K562 (cell line): Measurements from ENCODE around the gene DCTN5. TPM values are rescaled to one million over a fixed set of nuclear protein-coding genes. Genes with fewer than 3 reads are reported as not detected.

Experiments used
- DIDO1 ChIP-seq: fragments of 450-650 bp; IDR thresholded peaks from 2 replicates; pipeline ENCODE4 v1.6.1; 2016; ENCODE audit warnings: low read depth, missing biosample characterization, missing genetic modification characterization
- ESRRA ChIP-seq: fragments of 450-650 bp; IDR thresholded peaks from 2 replicates; pipeline ENCODE4 v1.6.1; 2014; ENCODE audit warnings: low read depth, mild to moderate bottlenecking, moderate library complexity, borderline replicate concordance
- FOS ChIP-seq: IDR thresholded peaks from 3 replicates; pipeline ENCODE4 v1.6.1; 2011; ENCODE audit not compliant: insufficient read length; ENCODE audit errors: extremely low read depth
- FOXP4 ChIP-seq: sonication (generic); formaldehyde crosslinking; IDR thresholded peaks from 2 replicates; pipeline ENCODE4 v1.8.0; 2022; ENCODE audit warnings: mild to moderate bottlenecking, missing genetic modification reagents, borderline replicate concordance
- KAT7 ChIP-seq: sonication (generic); formaldehyde crosslinking; IDR thresholded peaks from 2 replicates; pipeline ENCODE4 v1.8.0; 2022; ENCODE audit warnings: missing genetic modification reagents, mild to moderate bottlenecking, borderline replicate concordance
- LCOR ChIP-seq: sonication (generic); formaldehyde crosslinking; IDR thresholded peaks from 2 replicates; pipeline ENCODE4 v1.8.0; 2022; ENCODE audit warnings: mild to moderate bottlenecking, missing genetic modification reagents
- PHB ChIP-seq: fragments of 250-450 bp; sonication (Bioruptor Pico); IDR thresholded peaks from 2 replicates; pipeline ENCODE4 v1.5.0; 2021
- RAD21 ChIP-seq, 2 experiments: fragments of 250-450 bp in 1 of 2; fragments of 450-650 bp in 1 of 2; sonication (Bioruptor Pico) in 1 of 2; formaldehyde crosslinking in 1 of 2; IDR thresholded peaks in 1 of 2; conservative IDR thresholded peaks in 1 of 2; 2 replicates each; pipeline versions ENCODE4 v1.4.0 to v1.8.0; 2020 to 2022; ENCODE audit warnings: mild to moderate bottlenecking in 2 of 2, moderate library complexity in 1 of 2
- SIN3A ChIP-seq, 2 experiments: fragments of 150-350 bp in 1 of 2; IDR thresholded peaks; 2 replicates each; pipeline ENCODE4 v1.6.1; 2011 to 2016; ENCODE audit warnings: borderline replicate concordance in 2 of 2, low read depth in 2 of 2, low read length in 2 of 2, mild to moderate bottlenecking in 2 of 2, moderate library complexity in 2 of 2; ENCODE audit not compliant: control insufficient read depth in 1 of 2
- SP1 ChIP-seq: sonication (generic); formaldehyde crosslinking; IDR thresholded peaks from 2 replicates; pipeline ENCODE4 v1.8.1; 2022; ENCODE audit warnings: mild to moderate bottlenecking, missing genetic modification reagents
- SREBF2 ChIP-seq: sonication (generic); formaldehyde crosslinking; IDR thresholded peaks from 2 replicates; pipeline ENCODE4 v1.4.0; 2020; ENCODE audit warnings: mild to moderate bottlenecking, missing genetic modification reagents
- TFAP4 ChIP-seq: sonication (generic); formaldehyde crosslinking; IDR thresholded peaks from 2 replicates; pipeline ENCODE4 v1.8.0; 2022; ENCODE audit warnings: missing genetic modification reagents, mild to moderate bottlenecking, moderate library complexity, borderline replicate concordance
- ZNF347 ChIP-seq: fragments of 450-650 bp; formaldehyde crosslinking; IDR thresholded peaks from 2 replicates; pipeline ENCODE4 v1.4.0; 2020; ENCODE audit warnings: low read depth, mild to moderate bottlenecking, moderate library complexity
- ZNF717 ChIP-seq: fragments of 250-450 bp; sonication (Bioruptor Pico); IDR thresholded peaks from 2 replicates; pipeline ENCODE4 v1.5.0; 2021
- polyA plus RNA-seq, 8 experiments: library from polyadenylated mRNA; depleted of rRNA in 4 of 8; stranded (reverse) in 5 of 8; unstranded in 3 of 8; fragments of >200 nt; fragmentation: Nextera tagmentation in 2 of 8; fragmentation: Illumina TruSeq in 1 of 8; extraction: Ambion mirVana in 2 of 8; extraction: Trizol in 1 of 8; gene quantifications; 2 replicates each; pipeline versions ENCODE4 v1.2.1 to v1.2.3, GENCODE V29; 2011 to 2014; ENCODE audit warnings: inconsistent platforms in 1 of 8, missing spikeins in 1 of 8
- total RNA-seq, 7 experiments: library from RNA; depleted of rRNA in 6 of 7; stranded (reverse); fragments of >200 nt in 6 of 7; fragmentation: Illumina TruSeq in 2 of 7; extraction: Trizol in 2 of 7; gene quantifications; 2 replicates each; pipeline versions ENCODE4 v1.2.1 to v1.2.3, GENCODE V29; 2011 to 2021; ENCODE audit warnings: low replicate concordance in 1 of 7
- TF ChIP-seq, protein P1 (sequence below): fragments of 250-450 bp; sonication (Bioruptor Pico); IDR thresholded peaks from 2 replicates; pipeline ENCODE4 v1.4.0; 2020; ENCODE audit warnings: borderline replicate concordance
- TF ChIP-seq, protein P2 (sequence below), 2 experiments: fragments of 450-650 bp; IDR thresholded peaks; 2 replicates each; pipeline ENCODE4 v1.6.1; 2018; ENCODE audit warnings: mild to moderate bottlenecking in 2 of 2, low read depth in 1 of 2; ENCODE audit not compliant: partially characterized antibody in 2 of 2

Gene DCTN5
- total and polyA plus RNA-seq, 9 of the 15 experiments (the other 6 are each of a cell fraction or from before 2014, with no cell fraction given), result 35.8 to 149 (median 75.9) TPM

- TF ChIP-seq TFAP4 (CRISPR knock-in tag) (peak; percentile 99), FOXP4 (0 out of 2 replicates have a peak, but pooled peaks have one; percentile 57), SREBF2 (CRISPR knock-in tag) (0 out of 2 replicates have a peak, but pooled peaks have one; percentile 56), DIDO1 (peak; percentile 89; the same call in 1 of the 2 replicates), ZNF717 (CRISPR knock-in tag) (no peak), SIN3A (IDR thresholded peaks at IDR 0.05; ENCODE audit: borderline replicate concordance in 2 of 2, control insufficient read depth in 1 of 2, low read depth in 2 of 2, low read length in 2 of 2) (peak; percentile 91 to 98), PHB (CRISPR knock-in tag) (peak; percentile 90; the same call in 1 of the 2 replicates), LCOR (CRISPR knock-in tag) (0 out of 2 replicates have a peak, but pooled peaks have one; percentile 49), ESRRA (no peak), RAD21 (CRISPR knock-in tag; conservative IDR thresholded peaks at IDR 0.05 in 1 of 2, IDR thresholded peaks at IDR 0.05 in 1 of 2) (no peak; a peak in 1 of 4 replicates), SP1 (peak; percentile 76), FOS (no peak), ZNF347 (CRISPR knock-in tag) (no peak), KAT7 (no peak)
- TF ChIP-seq, protein P1, sequence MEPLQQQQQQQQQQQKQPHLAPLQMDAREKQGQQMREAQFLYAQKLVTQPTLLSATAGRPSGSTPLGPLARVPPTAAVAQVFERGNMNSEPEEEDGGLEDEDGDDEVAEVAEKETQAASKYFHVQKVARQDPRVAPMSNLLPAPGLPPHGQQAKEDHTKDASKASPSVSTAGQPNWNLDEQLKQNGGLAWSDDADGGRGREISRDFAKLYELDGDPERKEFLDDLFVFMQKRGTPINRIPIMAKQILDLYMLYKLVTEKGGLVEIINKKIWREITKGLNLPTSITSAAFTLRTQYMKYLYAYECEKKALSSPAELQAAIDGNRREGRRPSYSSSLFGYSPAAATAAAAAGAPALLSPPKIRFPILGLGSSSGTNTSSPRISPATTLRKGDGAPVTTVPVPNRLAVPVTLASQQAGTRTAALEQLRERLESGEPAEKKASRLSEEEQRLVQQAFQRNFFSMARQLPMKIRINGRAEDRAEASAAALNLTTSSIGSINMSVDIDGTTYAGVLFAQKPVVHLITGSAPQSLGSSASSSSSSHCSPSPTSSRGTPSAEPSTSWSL (CRISPR knock-in tag), result no peak
- TF ChIP-seq, protein P2, sequence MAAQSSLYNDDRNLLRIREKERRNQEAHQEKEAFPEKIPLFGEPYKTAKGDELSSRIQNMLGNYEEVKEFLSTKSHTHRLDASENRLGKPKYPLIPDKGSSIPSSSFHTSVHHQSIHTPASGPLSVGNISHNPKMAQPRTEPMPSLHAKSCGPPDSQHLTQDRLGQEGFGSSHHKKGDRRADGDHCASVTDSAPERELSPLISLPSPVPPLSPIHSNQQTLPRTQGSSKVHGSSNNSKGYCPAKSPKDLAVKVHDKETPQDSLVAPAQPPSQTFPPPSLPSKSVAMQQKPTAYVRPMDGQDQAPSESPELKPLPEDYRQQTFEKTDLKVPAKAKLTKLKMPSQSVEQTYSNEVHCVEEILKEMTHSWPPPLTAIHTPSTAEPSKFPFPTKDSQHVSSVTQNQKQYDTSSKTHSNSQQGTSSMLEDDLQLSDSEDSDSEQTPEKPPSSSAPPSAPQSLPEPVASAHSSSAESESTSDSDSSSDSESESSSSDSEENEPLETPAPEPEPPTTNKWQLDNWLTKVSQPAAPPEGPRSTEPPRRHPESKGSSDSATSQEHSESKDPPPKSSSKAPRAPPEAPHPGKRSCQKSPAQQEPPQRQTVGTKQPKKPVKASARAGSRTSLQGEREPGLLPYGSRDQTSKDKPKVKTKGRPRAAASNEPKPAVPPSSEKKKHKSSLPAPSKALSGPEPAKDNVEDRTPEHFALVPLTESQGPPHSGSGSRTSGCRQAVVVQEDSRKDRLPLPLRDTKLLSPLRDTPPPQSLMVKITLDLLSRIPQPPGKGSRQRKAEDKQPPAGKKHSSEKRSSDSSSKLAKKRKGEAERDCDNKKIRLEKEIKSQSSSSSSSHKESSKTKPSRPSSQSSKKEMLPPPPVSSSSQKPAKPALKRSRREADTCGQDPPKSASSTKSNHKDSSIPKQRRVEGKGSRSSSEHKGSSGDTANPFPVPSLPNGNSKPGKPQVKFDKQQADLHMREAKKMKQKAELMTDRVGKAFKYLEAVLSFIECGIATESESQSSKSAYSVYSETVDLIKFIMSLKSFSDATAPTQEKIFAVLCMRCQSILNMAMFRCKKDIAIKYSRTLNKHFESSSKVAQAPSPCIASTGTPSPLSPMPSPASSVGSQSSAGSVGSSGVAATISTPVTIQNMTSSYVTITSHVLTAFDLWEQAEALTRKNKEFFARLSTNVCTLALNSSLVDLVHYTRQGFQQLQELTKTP (IDR thresholded peaks at IDR 0.05; ENCODE audit: low read depth in 1 of 2, partially characterized antibody in 2 of 2), result no peak
These were observed at the start of gene DCTN5, which contains the start of gene PALB2 (continued) for GRCh38 chr16:23640931-23641765.
